GM23338 (cell line): ENCODE measurements around the gene RNF128.

Source experiments
- CREB1 ChIP-seq: fragments of 250-450 bp; sonication (Bioruptor Pico); IDR thresholded peaks from 2 replicates; pipeline ENCODE4 v1.5.0; 2020; ENCODE audit warnings: low read depth, mild to moderate bottlenecking, moderate library complexity
- CTCF ChIP-seq, 2 experiments: fragments of 200-600 bp in 1 of 2; sonication (generic) in 1 of 2; conservative IDR thresholded peaks; 2 replicates each; pipeline versions ENCODE4 v1.5.1 to v1.6.1; 2016 to 2017; ENCODE audit warnings: antibody characterized with exemption in 2 of 2, low read depth in 2 of 2, mild to moderate bottlenecking in 2 of 2, moderate library complexity in 1 of 2
- EZH2 ChIP-seq: fragments of 200-600 bp; sonication (generic); IDR thresholded peaks from one replicate; pipeline ENCODE4 v1.8.0; 2017; ENCODE audit warnings: antibody characterized with exemption, mild to moderate bottlenecking, low read depth; ENCODE audit not compliant: unreplicated experiment
- EZH2phosphoT487 ChIP-seq: fragments of 200-600 bp; sonication (generic); IDR thresholded peaks from one replicate; pipeline ENCODE4 v1.8.1; 2018; ENCODE audit warnings: antibody characterized with exemption; ENCODE audit not compliant: unreplicated experiment
- POLR2AphosphoS5 ChIP-seq: IDR thresholded peaks from 2 replicates; pipeline ENCODE4 v1.6.1; 2016; ENCODE audit warnings: antibody characterized with exemption, low read depth
- REST ChIP-seq: IDR thresholded peaks from one replicate; pipeline ENCODE4 v1.6.1; 2018; ENCODE audit warnings: antibody characterized with exemption; ENCODE audit not compliant: unreplicated experiment
- ZNF331 ChIP-seq: fragments of 250-450 bp; sonication (Bioruptor Pico); IDR thresholded peaks from 2 replicates; pipeline ENCODE4 v1.5.0; 2020; ENCODE audit warnings: low read depth, mild to moderate bottlenecking, moderate library complexity

GRCh38 chrX:106802388-106803275 is 76.1 kb downstream of the RNF128 start, which contains the start of gene TBC1D8B:
- peak; percentile 62 for TF ChIP-seq POLR2AphosphoS5
- TF ChIP-seq CTCF (conservative IDR thresholded peaks at IDR 0.05; ENCODE audit: low read depth in 2 of 2): no peak
- no peak for TF ChIP-seq EZH2
- no peak for TF ChIP-seq EZH2phosphoT487
- TF ChIP-seq CREB1 (CRISPR knock-in tag): no peak
- no peak for TF ChIP-seq ZNF331 (CRISPR knock-in tag)
- no peak for TF ChIP-seq REST
